ENCODE measurements around the gene ZMYM2. TPM values are rescaled to one million over a fixed set of nuclear protein-coding genes. Genes with fewer than 3 reads are reported as not detected.

The ZMYM2 gene
- total RNA-seq, 6 donors from 2014 or later = 36.8 to 101 (median 59.4) TPM

- WGBS, 2 donors = 85 to 94% methylated on average over 9 to 10 of the region's 10 CpGs
- ATAC-seq (ENCODE audit: low FRiP score in 2 of 2) (no peak), DNase-seq (no peak)
- H3K4me1 ChIP-seq = peaks cover 7 to 26% (median 18%) of the 10 kb centered on the region in 4 donors
- no peaks in the 10 kb centered on the region for H3K9me3 ChIP-seq
- peaks cover 0 to 15% (median 5%) of the 10 kb centered on the region in 4 donors for H3K27me3 ChIP-seq
- TF ChIP-seq, protein P1, sequence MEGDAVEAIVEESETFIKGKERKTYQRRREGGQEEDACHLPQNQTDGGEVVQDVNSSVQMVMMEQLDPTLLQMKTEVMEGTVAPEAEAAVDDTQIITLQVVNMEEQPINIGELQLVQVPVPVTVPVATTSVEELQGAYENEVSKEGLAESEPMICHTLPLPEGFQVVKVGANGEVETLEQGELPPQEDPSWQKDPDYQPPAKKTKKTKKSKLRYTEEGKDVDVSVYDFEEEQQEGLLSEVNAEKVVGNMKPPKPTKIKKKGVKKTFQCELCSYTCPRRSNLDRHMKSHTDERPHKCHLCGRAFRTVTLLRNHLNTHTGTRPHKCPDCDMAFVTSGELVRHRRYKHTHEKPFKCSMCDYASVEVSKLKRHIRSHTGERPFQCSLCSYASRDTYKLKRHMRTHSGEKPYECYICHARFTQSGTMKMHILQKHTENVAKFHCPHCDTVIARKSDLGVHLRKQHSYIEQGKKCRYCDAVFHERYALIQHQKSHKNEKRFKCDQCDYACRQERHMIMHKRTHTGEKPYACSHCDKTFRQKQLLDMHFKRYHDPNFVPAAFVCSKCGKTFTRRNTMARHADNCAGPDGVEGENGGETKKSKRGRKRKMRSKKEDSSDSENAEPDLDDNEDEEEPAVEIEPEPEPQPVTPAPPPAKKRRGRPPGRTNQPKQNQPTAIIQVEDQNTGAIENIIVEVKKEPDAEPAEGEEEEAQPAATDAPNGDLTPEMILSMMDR (IDR thresholded peaks at IDR 0.05) = no peak
- TF ChIP-seq POLR2AphosphoS5 (IDR thresholded peaks at IDR 0.05) = no peak
- no peak for TF ChIP-seq POLR2A (IDR thresholded peaks at IDR 0.05)
- TF ChIP-seq EP300 (IDR thresholded peaks at IDR 0.05) = no peak
- no peaks in the 10 kb centered on the region for H3K36me3 ChIP-seq
- no peak overlapping the region for H3K27ac ChIP-seq
- H3K4me3 ChIP-seq = no peak overlapping the region
These were observed 173.6 kb downstream of the ZMYM2 start for GRCh38 chr13:20132052-20132634.

GRCh38 chr13:20134732-20135131, 176.2 kb downstream of the ZMYM2 start:
- no peaks in the 10 kb centered on the region for H3K9me3 ChIP-seq
- whole genome bisulfite sequencing, 2 donors = 70 to 71% methylated on average over 8 of the region's 8 CpGs
- peaks cover 0 to 2% (median 0%) of the 10 kb centered on the region in 4 donors for H3K27me3 ChIP-seq
- no peaks in the 10 kb centered on the region for H3K36me3 ChIP-seq
- ATAC-seq (ENCODE audit: low FRiP score in 2 of 2) (no peak), DNase-seq (no peak)
- TF ChIP-seq, protein P1 (IDR thresholded peaks at IDR 0.05) = no peak
- TF ChIP-seq EP300 (IDR thresholded peaks at IDR 0.05) (no peak), POLR2AphosphoS5 (IDR thresholded peaks at IDR 0.05) (no peak), POLR2A (IDR thresholded peaks at IDR 0.05) (no peak)
- peaks cover 0 to 6% (median 4%) of the 10 kb centered on the region in 4 donors for H3K4me1 ChIP-seq
- H3K27ac ChIP-seq = no peak overlapping the region
- no peak overlapping the region for H3K4me3 ChIP-seq

GRCh38 chr13:20136781-20137703, 178.5 kb downstream of the ZMYM2 start:
- H3K9me3 ChIP-seq = no peaks in the 10 kb centered on the region
- ATAC-seq (ENCODE audit: low FRiP score in 2 of 2) (peak; percentile 35 to 45), DNase-seq (peak in 1 of 2 donors; percentile 88)
- TF ChIP-seq POLR2AphosphoS5 (IDR thresholded peaks at IDR 0.05) (no peak), EP300 (IDR thresholded peaks at IDR 0.05) (no peak)
- TF ChIP-seq, protein P1 (IDR thresholded peaks at IDR 0.05) = peak in 2 of 6 experiments; percentile 21 to 26
- peaks cover 0 to 11% (median 6%) of the 10 kb centered on the region in 4 donors for H3K4me1 ChIP-seq
- peaks cover 0 to 9% (median 2%) of the 10 kb centered on the region in 4 donors for H3K27me3 ChIP-seq
- no peak overlapping the region for H3K4me3 ChIP-seq
- no peak overlapping the region for H3K27ac ChIP-seq
- 33 to 34% methylated on average over 42 to 54 of the region's 56 CpGs for WGBS, 2 donors
- H3K36me3 ChIP-seq = no peaks in the 10 kb centered on the region

- no peak overlapping the region for H3K4me3 ChIP-seq
- 68 to 82% methylated on average over 2 of the region's 2 CpGs for WGBS, 2 donors
- H3K36me3 ChIP-seq = no peaks in the 10 kb centered on the region
- DNase-seq = no peak
- peaks cover 0 to 17% (median 9%) of the 10 kb centered on the region in 4 donors for H3K27me3 ChIP-seq
- no peak for ATAC-seq (ENCODE audit: low FRiP score in 2 of 2)
- peaks cover 0 to 15% (median 9%) of the 10 kb centered on the region in 4 donors for H3K4me1 ChIP-seq
- TF ChIP-seq, protein P1 (IDR thresholded peaks at IDR 0.05) = no peak
- TF ChIP-seq POLR2AphosphoS5 (IDR thresholded peaks at IDR 0.05) = no peak
- no peak overlapping the region for H3K27ac ChIP-seq
- no peaks in the 10 kb centered on the region for H3K9me3 ChIP-seq
These were observed 179.3 kb downstream of the ZMYM2 start for GRCh38 chr13:20137875-20138274.

Data from upper lobe of left lung (tissue), 6 donors.